Raji (cell line): ENCODE results near the gene CSN3.

Experiments used
- POLR2A ChIP-seq: IDR thresholded peaks from 2 replicates; pipeline ENCODE4 v1.6.1; 2011; ENCODE audit warnings: low read depth, low read length, control low read depth; ENCODE audit not compliant: insufficient read depth

CSN3 gene

GRCh38 chr4:70288651-70289050, 46.3 kb downstream of the CSN3 start:
- no peak for TF ChIP-seq POLR2A

GRCh38 chr4:70291341-70291740, 48.9 kb downstream of the CSN3 start:
- no peak for TF ChIP-seq POLR2A

GRCh38 chr4:70297576-70297975, 55.2 kb downstream of the CSN3 start:
- no peak for TF ChIP-seq POLR2A

- no peak for TF ChIP-seq POLR2A
These were observed 55.7 kb downstream of the CSN3 start for GRCh38 chr4:70298051-70298450.

- no peak for TF ChIP-seq POLR2A
These were observed 57.2 kb downstream of the CSN3 start for GRCh38 chr4:70299643-70300042.

- no peak for TF ChIP-seq POLR2A
These were observed 57.8 kb downstream of the CSN3 start for GRCh38 chr4:70300215-70300614.
